Adipose tissue (tissue), 3 donors: Measurements from ENCODE around the gene RABL2A. TPM values are rescaled to one million over a fixed set of nuclear protein-coding genes. Genes with fewer than 3 reads are reported as not detected.
"Not testable (repeated sequence)": the region's sequence is repeated elsewhere in the genome, so short reads cannot be mapped to it uniquely, and the experiment has no call there.

Source experiments
- H3K27ac ChIP-seq: one replicate; pipeline ENCODE4 v1.5.1; 2013; ENCODE audit warnings: low read depth, low read length
- WGBS, 3 donors: extraction: QIAGEN DNeasy Blood & Tissue Kit; methylation state at CpG; one replicate each; pipeline ENCODE4 v1.1.7; 2013; 5-methylcytosine and 5-hydroxymethylcytosine counted together
- polyA plus RNA-seq, 3 donors: library from polyadenylated mRNA; stranded (reverse); fragments of 200-250 nt; gene quantifications; one replicate each; pipeline ENCODE4 v1.2.3, GENCODE V29; 2013
- donor health status: healthy with polysubstance abuse.
- donor health status: Bipolar disorder and iron deficiency.
- donor health status: healthy.

The RABL2A gene
- polyA plus RNA-seq, 3 donors: 3.8 to 10.6 (median 7.4) TPM

- not testable (repeated sequence) for H3K27ac ChIP-seq
- WGBS, 3 donors: 1 to 12% (median 2%) methylated on average over 18 to 20 of the region's 20 CpGs
These were observed 23.0 kb upstream of the RABL2A start for GRCh38 chr2:113604085-113604477.

- WGBS, 3 donors: 59 to 76% (median 71%) methylated on average over 5 of the region's 5 CpGs
- not testable (repeated sequence) for H3K27ac ChIP-seq
These were observed 22.4 kb upstream of the RABL2A start for GRCh38 chr2:113604661-113605060.

GRCh38 chr2:113606036-113606435 is 21.0 kb upstream of the RABL2A start:
- H3K27ac ChIP-seq: not testable (repeated sequence)
- WGBS, 3 donors: 63 to 81% (median 68%) methylated on average over 1 of the region's 1 CpG

- H3K27ac ChIP-seq: not testable (repeated sequence)
- 70 to 90% (median 90%) methylated on average over 5 to 6 of the region's 7 CpGs for WGBS, 3 donors
These were observed 17.2 kb upstream of the RABL2A start for GRCh38 chr2:113609822-113610221.

- WGBS, 3 donors: 88 to 96% (median 88%) methylated on average over 4 of the region's 5 CpGs
- not testable (repeated sequence) for H3K27ac ChIP-seq
These were observed 6.1 kb upstream of the RABL2A start for GRCh38 chr2:113621002-113621401.

GRCh38 chr2:113625906-113626305 is 1.2 kb upstream of the RABL2A start:
- not testable (repeated sequence) for H3K27ac ChIP-seq
- WGBS, 3 donors: 36 to 78% (median 69%) methylated on average over 10 of the region's 10 CpGs

- not testable (repeated sequence) for H3K27ac ChIP-seq
- 68 to 76% (median 69%) methylated on average over 4 of the region's 4 CpGs for WGBS, 3 donors
These were observed 5.8 kb downstream of the RABL2A start for GRCh38 chr2:113632849-113633345.

GRCh38 chr2:113635358-113635757 is 8.3 kb downstream of the RABL2A start:
- not testable (repeated sequence) for H3K27ac ChIP-seq
- 88% methylated on average over 12 of the region's 12 CpGs for WGBS, 3 donors

- not testable (repeated sequence) for H3K27ac ChIP-seq
- WGBS, 3 donors: 90 to 98% (median 94%) methylated on average over 2 to 3 of the region's 4 CpGs
These were observed 9.2 kb downstream of the RABL2A start for GRCh38 chr2:113636226-113636625.

GRCh38 chr2:113638084-113638483 is 11.0 kb downstream of the RABL2A start:
- 81 to 88% (median 86%) methylated on average over 2 to 3 of the region's 3 CpGs for WGBS, 3 donors
- H3K27ac ChIP-seq: not testable (repeated sequence)

GRCh38 chr2:113646217-113646616 is 19.2 kb downstream of the RABL2A start:
- 72 to 91% (median 84%) methylated on average over 2 of the region's 2 CpGs for WGBS, 3 donors
- not testable (repeated sequence) for H3K27ac ChIP-seq

- 53 to 81% (median 81%) methylated on average over 6 to 7 of the region's 14 CpGs for WGBS, 3 donors
- not testable (repeated sequence) for H3K27ac ChIP-seq
These were observed 24.1 kb downstream of the RABL2A start for GRCh38 chr2:113650834-113651815.

GRCh38 chr2:113652599-113652998 is 25.5 kb downstream of the RABL2A start:
- not testable (repeated sequence) for H3K27ac ChIP-seq
- WGBS, 3 donors: 50 to 78% (median 72%) methylated on average over 1 to 2 of the region's 3 CpGs

GRCh38 chr2:113656031-113656624 is 29.1 kb downstream of the RABL2A start:
- H3K27ac ChIP-seq: not testable (repeated sequence)

GRCh38 chr2:113657735-113658134 is 30.7 kb downstream of the RABL2A start:
- not testable (repeated sequence) for H3K27ac ChIP-seq
- 93 to 96% (median 96%) methylated on average over 16 to 17 of the region's 17 CpGs for WGBS, 3 donors

More at GRCh38 chr2:113656031-113656624, 29.1 kb downstream of the RABL2A start:
- WGBS, 3 donors: 74 to 83% (median 83%) methylated on average over 24 to 27 of the region's 27 CpGs

- H3K27ac ChIP-seq: not testable (repeated sequence)
- 76 to 86% (median 85%) methylated on average over 10 of the region's 10 CpGs for WGBS, 3 donors
These were observed 36.4 kb downstream of the RABL2A start for GRCh38 chr2:113663285-113664060.

GRCh38 chr2:113664761-113665533 is 37.9 kb downstream of the RABL2A start:
- not testable (repeated sequence) for H3K27ac ChIP-seq
- 72 to 85% (median 78%) methylated on average over 6 of the region's 6 CpGs for WGBS, 3 donors

GRCh38 chr2:113669013-113669412 is 41.9 kb downstream of the RABL2A start:
- H3K27ac ChIP-seq: not testable (repeated sequence)
- WGBS, 3 donors: 92 to 94% (median 94%) methylated on average over 18 to 20 of the region's 21 CpGs
